Activated naive CD4-positive, alpha-beta T cell treated with anti-CD3 and anti-CD28 coated beads for 36 hours (primary cell): ENCODE results near the gene SMAD6. TPM values are rescaled to one million over a fixed set of nuclear protein-coding genes. Genes with fewer than 3 reads are reported as not detected.

Experiments used
- CTCF ChIA-PET: fragments of 350-600 bp; sonication (Branson Sonifier 250); formaldehyde crosslinking; loops from one replicate; lab custom pipeline; 2021; ENCODE audit warnings: antibody characterized with exemption; lab: Charles Lee
- DNase-seq: peaks from one replicate; pipeline ENCODE4 v3.0.0-alpha.2; 2020
- H3K27ac Mint-ChIP-seq: one replicate; pipeline ENCODE4 v1.8.0; 2021; ENCODE audit warnings: mild to moderate bottlenecking, mixed read lengths
- H3K27me3 Mint-ChIP-seq: one replicate; pipeline ENCODE4 v1.8.0; 2021; ENCODE audit warnings: low read depth, mixed read lengths
- H3K36me3 Mint-ChIP-seq: one replicate; pipeline ENCODE4 v1.8.0; 2021; ENCODE audit warnings: low read depth, mixed read lengths
- H3K4me1 Mint-ChIP-seq: one replicate; pipeline ENCODE4 v1.8.0; 2021; ENCODE audit warnings: low read depth, mixed read lengths
- H3K4me3 Mint-ChIP-seq: one replicate; pipeline ENCODE4 v1.8.0; 2021; ENCODE audit warnings: mild to moderate bottlenecking, moderate library complexity, mixed read lengths
- H3K9me3 Mint-ChIP-seq: one replicate; pipeline ENCODE4 v1.8.0; 2021; ENCODE audit warnings: mixed read lengths
- intact Hi-C: fragments of 100-400 bp; cut with micrococcal nuclease; formaldehyde crosslinking; loops from one replicate; pipeline ENCODE4 v1.15.1; 2023
- total RNA-seq, 2 experiments: library from RNA; stranded (reverse); gene quantifications; one replicate each; pipeline ENCODE4 v1.2.3, GENCODE V29; 2021

SMAD6 gene
- total RNA-seq, 2 experiments from 2014 or later = 0.05 TPM; not detected in 1

- CTCF ChIA-PET = no interaction called here
- Mint-ChIP-seq H3K27ac (no peak overlapping the region), H3K36me3 (no peaks in the 10 kb centered on the region), H3K9me3 (no peaks in the 10 kb centered on the region), H3K27me3 (no peaks in the 10 kb centered on the region), H3K4me1 (peaks cover 9% of the 10 kb centered on the region), H3K4me3 (no peak overlapping the region)
- intact Hi-C loops = loop anchor here (10.0 kb wide), 1 partner anchor 45 kb away; the partner anchor contains the start of gene SMAD6
- no peak for DNase-seq
Measured at GRCh38 chr15:66659384-66659783, 42.7 kb upstream of the SMAD6 start.

- CTCF ChIA-PET = interaction anchor here (1.3 kb wide), 1 partner anchor 42 kb away, joined by 3 read pairs; no protein-coding TSS in a partner anchor
- Mint-ChIP-seq H3K36me3 (no peaks in the 10 kb centered on the region), H3K27me3 (no peaks in the 10 kb centered on the region), H3K27ac (no peak overlapping the region), H3K9me3 (no peaks in the 10 kb centered on the region), H3K4me1 (no peaks in the 10 kb centered on the region), H3K4me3 (no peak overlapping the region)
- intact Hi-C loops = no loop called here
- no peak for DNase-seq
Measured at GRCh38 chr15:66661432-66662096, 40.5 kb upstream of the SMAD6 start.

GRCh38 chr15:66662522-66662921 lies 39.5 kb upstream of the SMAD6 start:
- Mint-ChIP-seq H3K4me3 (no peak overlapping the region), H3K27me3 (no peaks in the 10 kb centered on the region), H3K27ac (no peak overlapping the region), H3K4me1 (no peaks in the 10 kb centered on the region), H3K36me3 (no peaks in the 10 kb centered on the region), H3K9me3 (no peaks in the 10 kb centered on the region)
- CTCF ChIA-PET = no interaction called here
- intact Hi-C loops = no loop called here
- no peak for DNase-seq

- H3K27me3 Mint-ChIP-seq = no peaks in the 10 kb centered on the region
- CTCF ChIA-PET = interaction anchor here (1.0 kb wide), 1 partner anchor 188 kb away, joined by 3 read pairs; no protein-coding TSS in a partner anchor
- no peak for DNase-seq
- H3K4me3 Mint-ChIP-seq = no peak overlapping the region
- H3K36me3 Mint-ChIP-seq = no peaks in the 10 kb centered on the region
- intact Hi-C loops = no loop called here
- H3K9me3 Mint-ChIP-seq = no peaks in the 10 kb centered on the region
- no peak overlapping the region for H3K27ac Mint-ChIP-seq
- H3K4me1 Mint-ChIP-seq = no peaks in the 10 kb centered on the region
Measured at GRCh38 chr15:66663664-66664063, 38.4 kb upstream of the SMAD6 start.

- CTCF ChIA-PET = interaction anchor here (0.6 kb wide), 1 partner anchor 13 kb away, joined by 3 read pairs; no protein-coding TSS in a partner anchor
- Mint-ChIP-seq H3K36me3 (no peaks in the 10 kb centered on the region), H3K27me3 (no peaks in the 10 kb centered on the region), H3K4me3 (no peak overlapping the region), H3K4me1 (peaks cover 14% of the 10 kb centered on the region), H3K27ac (no peak overlapping the region), H3K9me3 (no peaks in the 10 kb centered on the region)
- no peak for DNase-seq
- intact Hi-C loops = no loop called here
Measured at GRCh38 chr15:66670175-66670574, 31.9 kb upstream of the SMAD6 start.

GRCh38 chr15:66670762-66671580 lies 31.1 kb upstream of the SMAD6 start:
- Mint-ChIP-seq H3K4me1 (peaks cover 17% of the 10 kb centered on the region), H3K9me3 (no peaks in the 10 kb centered on the region), H3K4me3 (no peak overlapping the region), H3K36me3 (no peaks in the 10 kb centered on the region), H3K27me3 (no peaks in the 10 kb centered on the region), H3K27ac (no peak overlapping the region)
- intact Hi-C loops = no loop called here
- no peak for DNase-seq
- CTCF ChIA-PET = no interaction called here

- Mint-ChIP-seq H3K36me3 (no peaks in the 10 kb centered on the region), H3K4me1 (peaks cover 17% of the 10 kb centered on the region), H3K9me3 (no peaks in the 10 kb centered on the region), H3K4me3 (no peak overlapping the region), H3K27me3 (no peaks in the 10 kb centered on the region), H3K27ac (no peak overlapping the region)
- CTCF ChIA-PET = interaction anchor here (0.9 kb wide), 1 partner anchor 17 kb away, joined by 3 read pairs; no protein-coding TSS in a partner anchor
- intact Hi-C loops = no loop called here
- no peak for DNase-seq
Measured at GRCh38 chr15:66672867-66673266, 29.2 kb upstream of the SMAD6 start.

- Mint-ChIP-seq H3K27me3 (no peaks in the 10 kb centered on the region), H3K27ac (no peak overlapping the region), H3K9me3 (no peaks in the 10 kb centered on the region), H3K4me1 (peaks cover 17% of the 10 kb centered on the region), H3K4me3 (no peak overlapping the region), H3K36me3 (no peaks in the 10 kb centered on the region)
- intact Hi-C loops = no loop called here
- DNase-seq = peak; percentile 73
- CTCF ChIA-PET = interaction anchor here (0.9 to 1.1 kb wide), 2 partner anchors 16 to 70 kb away, joined by 3 read pairs; no protein-coding TSS in a partner anchor
Measured at GRCh38 chr15:66673410-66674322, 28.4 kb upstream of the SMAD6 start.

GRCh38 chr15:66674756-66675155 lies 27.3 kb upstream of the SMAD6 start:
- Mint-ChIP-seq H3K36me3 (no peaks in the 10 kb centered on the region), H3K4me3 (no peak overlapping the region), H3K27ac (no peak overlapping the region), H3K27me3 (no peaks in the 10 kb centered on the region), H3K4me1 (peaks cover 17% of the 10 kb centered on the region), H3K9me3 (no peaks in the 10 kb centered on the region)
- intact Hi-C loops = no loop called here
- CTCF ChIA-PET = no interaction called here
- no peak for DNase-seq

GRCh38 chr15:66675446-66675845 lies 26.6 kb upstream of the SMAD6 start:
- no peaks in the 10 kb centered on the region for H3K27me3 Mint-ChIP-seq
- no peak overlapping the region for H3K4me3 Mint-ChIP-seq
- H3K27ac Mint-ChIP-seq = no peak overlapping the region
- CTCF ChIA-PET = no interaction called here
- peaks cover 17% of the 10 kb centered on the region for H3K4me1 Mint-ChIP-seq
- no peaks in the 10 kb centered on the region for H3K36me3 Mint-ChIP-seq
- DNase-seq = no peak
- no peaks in the 10 kb centered on the region for H3K9me3 Mint-ChIP-seq
- intact Hi-C loops = no loop called here

- intact Hi-C loops = no loop called here
- CTCF ChIA-PET = no interaction called here
Measured at GRCh38 chr15:66677336-66677735, 24.7 kb upstream of the SMAD6 start.

More at GRCh38 chr15:66677336-66677735, 24.7 kb upstream of the SMAD6 start:
- Mint-ChIP-seq H3K27ac (no peak overlapping the region), H3K36me3 (no peaks in the 10 kb centered on the region), H3K4me3 (no peak overlapping the region), H3K27me3 (no peaks in the 10 kb centered on the region), H3K9me3 (peaks cover 6% of the 10 kb centered on the region), H3K4me1 (peaks cover 17% of the 10 kb centered on the region)
- no peak for DNase-seq
